HCT116 (cell line): ENCODE data around the gene PTDSS2. TPM values are rescaled to one million over a fixed set of nuclear protein-coding genes. Genes with fewer than 3 reads are reported as not detected.

ENCODE experiments used
- ATAC-seq: fragments of 200-7000 bp; cut with Tn5 transposase; 2 replicates; pipeline ENCODE4 v1.9.1; 2020; ENCODE audit warnings: mild to moderate bottlenecking, moderate library complexity
- BruUV-seq: library from RNA; stranded (reverse); fragments of 400-500 nt; replicated peaks from 2 replicates; lab custom pipeline; 2021; lab: Mats Ljungman, UMichigan
- CTCF ChIA-PET: fragments of 300-600 bp; sonication (Branson Sonifier 250); formaldehyde crosslinking; loops from one replicate; lab custom pipeline; 2021; ENCODE audit warnings: antibody characterized with exemption; lab: Charles Lee
- POLR2A ChIA-PET: fragments of 300-600, 350-600 bp; sonication (Branson Sonifier 250); formaldehyde crosslinking; loops from one replicate; lab custom pipeline; 2021; ENCODE audit warnings: antibody characterized with exemption; lab: Charles Lee
- RAD21 ChIA-PET, 2 experiments: fragments of 300-600 bp; sonication (Branson Sonifier 250); formaldehyde crosslinking; loops; one replicate each; lab custom pipeline; 2023; ENCODE audit warnings: low total read pairs in 2 of 2; ENCODE audit not compliant: uncharacterized antibody in 2 of 2, unreplicated experiment in 2 of 2, low non-redundant PET in 1 of 2; lab: Charles Lee
- DNase-seq: peaks from one replicate; pipeline ENCODE4 v3.0.0-alpha.2; 2010; ENCODE audit warnings: low read depth, low spot score
- H2AFZ ChIP-seq: fragments of 200-600 bp; shearing (Covaris generic), sonication (generic); 2 replicates; pipeline ENCODE4 v1.6.1; 2017; ENCODE audit warnings: low read depth, mixed run types, mixed read lengths, antibody characterized with exemption, low read length; ENCODE audit not compliant: poor library complexity, severe bottlenecking
- H3K27ac ChIP-seq: 2 replicates; pipeline ENCODE4 v1.5.1; 2012; ENCODE audit warnings: low read depth, low read length
- H3K27me3 ChIP-seq: fragments of 200-600 bp; sonication (generic); 2 replicates; pipeline ENCODE4 v1.6.1; 2016; ENCODE audit warnings: mixed run types, low read length, mixed read lengths; ENCODE audit not compliant: insufficient read depth
- H3K36me3 ChIP-seq, 2 experiments: fragments of 200-500 bp in 1 of 2; fragments of 200-600 bp in 1 of 2; sonication (Bioruptor generic) in 1 of 2; sonication (generic) in 1 of 2; 2 replicates each; pipeline versions ENCODE4 v1.5.1 to v1.6.1; 2014 to 2016; ENCODE audit warnings: low read length in 2 of 2, inconsistent platforms in 1 of 2, mixed read lengths in 1 of 2, mixed run types in 1 of 2; ENCODE audit not compliant: insufficient read depth in 2 of 2, control insufficient read depth in 1 of 2
- H3K4me1 ChIP-seq, 2 experiments: fragments of 200-600 bp in 1 of 2; sonication (generic) in 1 of 2; 2 replicates each; pipeline versions ENCODE4 v1.5.1 to v1.6.1; 2012 to 2017; ENCODE audit warnings: low read length in 2 of 2, inconsistent platforms in 1 of 2, mild to moderate bottlenecking in 1 of 2, mixed read lengths in 1 of 2, mixed run types in 1 of 2, moderate library complexity in 1 of 2; ENCODE audit not compliant: insufficient read depth in 2 of 2, control insufficient read depth in 1 of 2
- H3K4me2 ChIP-seq: fragments of 200-600 bp; sonication (generic); 2 replicates; pipeline ENCODE4 v1.6.1; 2017; ENCODE audit warnings: mixed run types, low read length, mixed read lengths
- H3K4me3 ChIP-seq, 2 experiments: fragments of 200-600 bp in 1 of 2; sonication (generic) in 1 of 2; replicated peaks in 1 of 2; 2 replicates each; pipeline ENCODE4 v1.5.1; 2011 to 2016; ENCODE audit warnings: low read length in 2 of 2, control low read depth in 1 of 2, low read depth in 1 of 2, mild to moderate bottlenecking in 1 of 2, mixed read lengths in 1 of 2, mixed run types in 1 of 2
- H3K79me2 ChIP-seq: fragments of 200-600 bp; sonication (generic); 2 replicates; pipeline ENCODE4 v1.6.1; 2017; ENCODE audit warnings: mild to moderate bottlenecking, mixed run types, low read length, moderate library complexity, mixed read lengths; ENCODE audit not compliant: insufficient read depth
- H3K9ac ChIP-seq: fragments of 200-600 bp; sonication (generic); 2 replicates; pipeline ENCODE4 v1.6.1; 2016; ENCODE audit warnings: low read length, mixed read lengths
- H3K9me2 ChIP-seq: fragments of 200-600 bp; sonication (generic), shearing (Covaris generic); 2 replicates; pipeline ENCODE4 v1.6.1; 2017; ENCODE audit warnings: mixed run types, mild to moderate bottlenecking, moderate library complexity; ENCODE audit not compliant: insufficient read depth
- H3K9me3 ChIP-seq, 2 experiments: fragments of 200-500 bp in 1 of 2; fragments of 200-600 bp in 1 of 2; sonication (Bioruptor generic) in 1 of 2; sonication (generic) in 1 of 2; 2 replicates each; pipeline ENCODE4 v1.6.1; 2014 to 2017; ENCODE audit warnings: low read length in 2 of 2, mixed read lengths in 2 of 2, inconsistent platforms in 1 of 2, low read depth in 1 of 2, mild to moderate bottlenecking in 1 of 2, mixed run types in 1 of 2, moderate library complexity in 1 of 2; ENCODE audit not compliant: control insufficient read depth in 1 of 2, insufficient read depth in 1 of 2
- H4K20me1 ChIP-seq: fragments of 200-600 bp; sonication (generic), shearing (Covaris generic); 2 replicates; pipeline ENCODE4 v1.6.1; 2017; ENCODE audit warnings: mixed run types, mild to moderate bottlenecking, moderate library complexity; ENCODE audit not compliant: insufficient read depth
- ATF3 ChIP-seq: IDR thresholded peaks from 2 replicates; pipeline ENCODE4 v1.6.1; 2012
- CBX3 ChIP-seq: IDR thresholded peaks from 2 replicates; pipeline ENCODE4 v1.6.1; 2012; ENCODE audit warnings: low read depth
- CTCF ChIP-seq, 3 experiments: fragments of 200-600 bp in 1 of 3; sonication (generic) in 1 of 3; IDR thresholded peaks in 2 of 3; conservative IDR thresholded peaks in 1 of 3; 2 replicates each; pipeline ENCODE4 v1.5.1; 2012 to 2017; ENCODE audit warnings: low read depth in 2 of 3, low read length in 2 of 3, antibody characterized with exemption in 1 of 3, borderline replicate concordance in 1 of 3, control low read depth in 1 of 3, mild to moderate bottlenecking in 1 of 3, mixed read lengths in 1 of 3, mixed run types in 1 of 3, moderate library complexity in 1 of 3; ENCODE audit not compliant: insufficient read depth in 1 of 3
- ELF1 ChIP-seq: IDR thresholded peaks from 2 replicates; pipeline ENCODE4 v1.6.1; 2012; ENCODE audit warnings: low read depth, borderline replicate concordance
- EZH2 ChIP-seq: fragments of 200-600 bp; sonication (generic); IDR thresholded peaks from 2 replicates; pipeline ENCODE4 v1.6.1; 2017; ENCODE audit warnings: antibody characterized with exemption, mixed run types
- EZH2phosphoT487 ChIP-seq: fragments of 200-600 bp; IDR thresholded peaks from 2 replicates; pipeline ENCODE4 v1.6.1; 2018; ENCODE audit warnings: antibody characterized with exemption, borderline replicate concordance
- FOSL1 ChIP-seq: IDR thresholded peaks from 2 replicates; pipeline ENCODE4 v1.6.1; 2012; ENCODE audit warnings: low read depth
- MAX ChIP-seq: IDR thresholded peaks from 2 replicates; pipeline ENCODE4 v1.6.1; 2012
- POLR2A ChIP-seq: IDR thresholded peaks from 2 replicates; pipeline ENCODE4 v1.7.0; 2011; ENCODE audit warnings: borderline replicate concordance; ENCODE audit not compliant: insufficient read depth, insufficient read length; ENCODE audit errors: extremely low read depth
- SIN3A ChIP-seq: IDR thresholded peaks from 2 replicates; pipeline ENCODE4 v1.6.1; 2012; ENCODE audit warnings: low read depth
- SP1 ChIP-seq: IDR thresholded peaks from 2 replicates; pipeline ENCODE4 v1.6.1; 2012; ENCODE audit warnings: low read depth
- SRF ChIP-seq: IDR thresholded peaks from 2 replicates; pipeline ENCODE4 v1.6.1; 2012; ENCODE audit warnings: low read depth
- TCF7L2 ChIP-seq: IDR thresholded peaks from 2 replicates; pipeline ENCODE4 v1.7.0; 2011; ENCODE audit warnings: borderline replicate concordance, inconsistent platforms; ENCODE audit not compliant: insufficient read depth, insufficient read length; ENCODE audit errors: extremely low read depth
- ZNF274 ChIP-seq: fragments of 200-500 bp; sonication (Bioruptor generic); IDR thresholded peaks from 2 replicates; pipeline ENCODE4 v1.6.1; 2014; ENCODE audit warnings: mild to moderate bottlenecking, low read depth, low read length, inconsistent platforms
- intact Hi-C: fragments of 100-400 bp; cut with micrococcal nuclease; formaldehyde crosslinking; loops from 2 replicates; pipeline ENCODE4 v1.10.0; 2022
- total RNA-seq: library from RNA; stranded (reverse); gene quantifications from one replicate; pipeline ENCODE4 v1.2.1, GENCODE V29; 2021; ENCODE audit not compliant: unreplicated experiment

PTDSS2 gene
- total RNA-seq, 1 experiment from 2014 or later, result 40.1 TPM

GRCh38 chr11:457111-457760 lies 7.2 kb downstream of the PTDSS2 start:
- no peaks in the 10 kb centered on the region for H3K9me2 ChIP-seq
- H3K4me2 ChIP-seq, result no peak overlapping the region
- no TSS peak for BruUV-seq
- DNase-seq (no peak), ATAC-seq (no peak)
- no peak overlapping the region for H3K27ac ChIP-seq
- RAD21 ChIA-PET, result no interaction called here
- no peak overlapping the region for H2AFZ ChIP-seq
- no peaks in the 10 kb centered on the region for H3K4me1 ChIP-seq
- H3K9me3 ChIP-seq, result no peaks in the 10 kb centered on the region
- no peak overlapping the region for H3K4me3 ChIP-seq
- CTCF ChIA-PET, result no interaction called here
- H3K79me2 ChIP-seq, result peaks cover 80% of the 10 kb centered on the region
- no peaks in the 10 kb centered on the region for H4K20me1 ChIP-seq
- H3K36me3 ChIP-seq, result peaks cover 11 to 23% of the 10 kb centered on the region in 2 experiments; a peak in 3 of 4 replicates
- no peak overlapping the region for H3K9ac ChIP-seq
- intact Hi-C loops, result no loop called here
- no peaks in the 10 kb centered on the region for H3K27me3 ChIP-seq
- no peak for TF ChIP-seq SP1
- no peak for TF ChIP-seq EZH2phosphoT487
- no peak for TF ChIP-seq CTCF (IDR thresholded peaks at IDR 0.05 in 2 of 3, conservative IDR thresholded peaks at IDR 0.05 in 1 of 3; ENCODE audit: borderline replicate concordance in 1 of 3, insufficient read depth in 1 of 3, low read depth in 2 of 3, low read length in 2 of 3)
- POLR2A ChIA-PET, result no interaction called here

- DNase-seq (no peak), ATAC-seq (no peak)
- ChIA-PET RAD21 (no interaction called here), POLR2A (no interaction called here), CTCF (no interaction called here)
- H3K9me3 ChIP-seq, result no peaks in the 10 kb centered on the region
- no peaks in the 10 kb centered on the region for H3K4me1 ChIP-seq
- no peak overlapping the region for H3K4me3 ChIP-seq
- H3K79me2 ChIP-seq, result peaks cover 55% of the 10 kb centered on the region
- H4K20me1 ChIP-seq, result no peaks in the 10 kb centered on the region
- no TSS peak for BruUV-seq
- peaks cover 2 to 9% of the 10 kb centered on the region in 2 experiments; a peak in 2 of 4 replicates for H3K36me3 ChIP-seq
- H3K27me3 ChIP-seq, result no peaks in the 10 kb centered on the region
- H3K4me2 ChIP-seq, result no peak overlapping the region
- H3K27ac ChIP-seq, result no peak overlapping the region
- no peak overlapping the region for H2AFZ ChIP-seq
- H3K9ac ChIP-seq, result no peak overlapping the region
- intact Hi-C loops, result no loop called here
- H3K9me2 ChIP-seq, result no peaks in the 10 kb centered on the region
- TF ChIP-seq SP1 (no peak), EZH2phosphoT487 (no peak), SIN3A (no peak), FOSL1 (no peak), MAX (no peak), EZH2 (no peak), CBX3 (no peak), TCF7L2 (no peak), SRF (no peak), POLR2A (no peak), ELF1 (no peak), ZNF274 (no peak), CTCF (IDR thresholded peaks at IDR 0.05 in 2 of 3, conservative IDR thresholded peaks at IDR 0.05 in 1 of 3; ENCODE audit: borderline replicate concordance in 1 of 3, insufficient read depth in 1 of 3, low read depth in 2 of 3, low read length in 2 of 3) (no peak), ATF3 (no peak)
These were observed 9.6 kb downstream of the PTDSS2 start for GRCh38 chr11:459511-460220.
